ELF-1 (cell line): ENCODE measurements around the gene OTOP3.

Source experiments
- DNase-seq: peaks from one replicate; pipeline ENCODE4 v3.0.0-alpha.2; 2016; ENCODE audit warnings: low read depth, low spot score

The OTOP3 gene

GRCh38 chr17:74939534-74939933, 3.8 kb downstream of the OTOP3 start:
- no peak for DNase-seq

- DNase-seq, result no peak
Measured at GRCh38 chr17:74941128-74941725, 5.5 kb downstream of the OTOP3 start.

DNA sequence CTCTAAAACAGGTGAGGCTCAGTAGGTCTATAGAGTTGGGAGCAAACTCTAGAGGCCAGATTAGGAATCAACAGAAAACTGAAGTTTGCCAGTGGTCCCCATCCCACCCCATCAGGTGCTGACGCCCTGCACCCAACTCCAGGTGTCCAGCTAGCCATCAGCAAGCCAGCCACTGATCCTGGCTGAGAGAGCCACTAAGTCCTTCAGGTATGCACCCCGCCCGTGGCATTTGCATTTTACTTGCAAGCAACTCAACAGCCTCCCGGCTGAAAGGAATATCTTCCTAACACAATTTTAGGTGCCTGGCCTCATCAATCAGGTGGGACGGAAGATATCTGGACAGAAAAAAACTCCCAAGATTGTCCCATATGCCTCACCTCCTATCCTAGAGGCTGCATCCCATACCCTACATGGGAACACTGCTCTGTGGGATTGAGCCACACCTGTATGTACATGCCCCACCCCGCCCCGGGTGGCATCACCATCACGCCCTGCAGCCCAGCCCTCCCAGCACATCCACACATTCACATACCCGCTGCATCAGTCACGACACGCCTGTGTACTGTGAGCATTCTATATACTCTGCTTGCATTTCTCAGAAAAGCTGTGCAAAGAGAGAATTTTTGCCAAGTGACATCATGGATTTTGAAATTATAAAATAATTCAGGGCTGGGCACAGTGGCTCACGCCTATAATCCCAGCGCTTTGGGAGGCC, 8.3 kb downstream of the OTOP3 start:
- DNase-seq, result no peak

- no peak for DNase-seq
Measured at GRCh38 chr17:74945543-74945942, 9.8 kb downstream of the OTOP3 start.

- DNase-seq, result no peak
Measured at GRCh38 chr17:74946641-74947040, 10.9 kb downstream of the OTOP3 start.

GRCh38 chr17:74947041-74947754, 11.5 kb downstream of the OTOP3 start:
- no peak for DNase-seq

- no peak for DNase-seq
Measured at GRCh38 chr17:74949455-74950115, 13.9 kb downstream of the OTOP3 start.

DNA sequence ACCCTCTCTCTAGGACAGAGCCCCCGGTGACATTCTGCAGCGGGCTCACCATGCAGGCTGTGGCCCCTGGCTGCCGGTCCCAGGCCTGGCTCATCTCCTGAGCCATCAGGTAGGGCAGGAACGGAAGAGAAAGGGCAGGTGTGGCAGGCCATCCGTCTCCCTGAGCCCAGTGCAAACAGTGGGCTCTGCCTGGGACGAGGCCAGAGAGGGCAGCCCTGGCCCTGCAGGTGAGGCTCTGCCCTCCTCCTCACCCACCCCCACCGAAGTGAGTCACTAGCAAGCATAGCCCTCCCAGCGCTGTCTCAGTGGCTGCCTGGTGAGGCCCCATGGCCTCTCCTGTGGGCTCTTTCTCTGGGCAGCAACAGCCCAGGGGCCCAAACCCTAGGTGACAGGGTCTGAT, 14.5 kb downstream of the OTOP3 start:
- no peak for DNase-seq

DNA sequence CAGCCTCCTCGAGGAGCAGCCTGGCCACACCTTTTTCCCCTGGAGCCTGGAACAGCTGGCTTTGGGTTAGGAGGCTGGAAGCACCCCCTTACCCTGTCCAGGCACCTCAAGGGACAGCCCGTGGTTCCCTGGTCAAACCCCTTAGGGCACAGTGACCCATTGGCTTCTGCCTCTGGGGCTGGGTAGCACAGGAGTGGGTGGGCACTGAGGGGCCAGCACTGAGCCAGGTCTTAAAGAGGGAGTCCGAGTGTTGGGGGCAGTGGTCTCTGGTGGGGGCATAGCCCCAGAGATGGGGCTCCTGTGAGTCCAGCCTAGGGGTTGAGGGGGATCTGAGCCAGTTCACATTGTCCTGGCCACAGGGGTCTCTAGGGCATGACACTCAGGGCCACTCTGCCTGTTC, 15.4 kb downstream of the OTOP3 start:
- no peak for DNase-seq

GRCh38 chr17:74951680-74952421, 16.2 kb downstream of the OTOP3 start:
- no peak for DNase-seq

GRCh38 chr17:74952431-74953133, 16.9 kb downstream of the OTOP3 start:
- DNase-seq, result no peak

DNA sequence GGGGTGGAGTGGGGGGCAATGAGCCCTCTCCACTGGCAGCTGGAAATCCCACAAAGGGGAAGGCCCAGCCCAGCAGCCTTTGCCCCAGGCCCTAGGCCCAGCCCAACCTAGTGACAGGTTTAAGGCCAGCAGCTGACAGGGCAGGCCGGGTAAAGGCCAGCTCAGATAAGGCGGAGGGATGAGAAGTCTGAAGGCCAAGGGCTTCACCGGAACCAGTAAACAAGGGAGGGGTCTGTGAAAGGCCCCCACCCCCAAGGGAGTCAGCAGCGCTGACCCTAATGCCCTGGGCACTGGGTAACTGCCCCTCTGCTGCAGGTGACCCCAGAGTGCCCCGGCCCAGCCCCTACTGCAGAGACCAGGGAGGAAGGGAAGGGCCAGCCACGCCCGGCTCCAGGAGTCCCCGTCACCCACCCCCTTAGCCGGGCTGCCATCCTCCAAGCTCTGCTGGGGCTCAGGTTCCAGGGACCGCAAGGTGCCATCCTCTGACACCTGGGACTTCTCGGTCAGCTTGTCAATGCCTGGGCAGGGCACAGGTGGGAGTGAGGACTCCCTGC, 17.5 kb downstream of the OTOP3 start:
- DNase-seq, result no peak

DNA sequence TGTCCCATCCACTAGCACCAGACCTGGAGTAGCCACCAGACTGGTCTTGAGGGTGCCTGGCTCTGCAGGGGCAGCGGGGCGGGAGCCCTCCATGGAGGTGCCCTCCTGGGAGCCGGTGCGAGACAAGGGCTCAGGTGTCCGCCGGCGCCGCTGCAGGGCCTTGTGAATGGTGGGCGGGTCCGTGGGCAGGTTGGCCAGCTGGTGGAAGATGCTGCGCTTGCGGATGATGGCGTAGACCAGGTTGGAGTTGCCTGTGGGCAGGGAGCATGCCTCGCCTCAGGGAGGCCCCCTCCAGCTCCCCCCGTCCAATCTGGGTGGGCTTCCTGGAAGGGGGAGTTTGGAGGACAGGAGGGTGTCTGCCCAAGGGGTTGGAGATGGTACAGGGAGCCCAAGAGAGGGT, 18.4 kb downstream of the OTOP3 start:
- DNase-seq, result no peak

GRCh38 chr17:74954665-74955421, 19.1 kb downstream of the OTOP3 start:
- no peak for DNase-seq

DNA sequence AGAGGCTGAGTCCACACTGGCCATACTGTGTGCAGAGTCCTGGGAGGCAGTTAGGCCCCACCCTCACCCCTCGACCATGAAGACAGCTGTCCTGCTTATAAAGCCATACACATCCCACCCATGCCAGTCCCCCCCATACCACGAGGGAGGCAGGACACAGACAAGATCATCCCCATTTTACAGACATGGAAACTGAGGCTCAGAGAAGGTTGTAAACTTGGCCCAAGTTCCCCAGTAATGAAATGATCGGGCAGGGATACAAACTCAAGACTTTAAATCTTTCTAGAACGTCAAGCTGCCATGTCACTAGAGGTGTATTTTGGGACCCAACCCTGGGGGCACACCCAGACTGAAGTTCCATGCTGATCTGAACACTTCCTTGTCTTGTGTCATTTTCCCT, 20.4 kb downstream of the OTOP3 start:
- DNase-seq, result no peak

GRCh38 chr17:74957935-74958740, 22.4 kb downstream of the OTOP3 start:
- DNase-seq, result peak; percentile 87

DNA sequence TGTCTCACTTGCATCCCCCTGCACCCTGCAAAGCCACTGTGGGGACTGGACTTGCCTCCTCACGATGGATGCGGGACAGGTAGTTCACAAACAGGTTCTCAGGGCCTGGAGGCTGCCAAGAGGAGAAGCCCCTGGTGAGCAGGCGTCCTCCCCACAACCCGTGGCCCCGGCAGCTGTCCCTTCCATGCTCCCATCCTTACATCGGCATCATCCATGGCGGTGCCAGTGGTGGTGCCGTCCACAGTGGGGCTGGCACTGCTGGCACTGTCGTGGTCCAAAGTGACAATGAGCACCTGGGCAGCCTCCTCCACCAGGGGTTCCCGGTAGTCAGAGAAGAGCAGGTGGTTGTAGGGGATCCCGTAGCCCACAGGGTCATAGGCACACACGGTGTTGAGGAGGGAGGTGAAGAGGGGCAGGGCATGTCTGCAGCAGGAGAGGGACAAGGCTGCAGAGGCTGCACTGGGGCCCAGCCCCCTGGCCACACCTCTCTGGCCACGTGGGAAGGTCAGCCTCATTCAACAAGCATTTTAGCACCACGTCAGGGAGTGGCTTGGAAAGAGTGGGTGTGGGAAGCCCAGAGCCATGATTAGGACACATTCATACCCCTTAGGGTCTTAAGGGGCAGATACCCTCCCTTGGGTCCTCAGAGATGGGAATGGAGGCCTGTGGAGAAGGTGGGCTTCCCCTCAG, 24.3 kb downstream of the OTOP3 start:
- DNase-seq, result no peak

DNA sequence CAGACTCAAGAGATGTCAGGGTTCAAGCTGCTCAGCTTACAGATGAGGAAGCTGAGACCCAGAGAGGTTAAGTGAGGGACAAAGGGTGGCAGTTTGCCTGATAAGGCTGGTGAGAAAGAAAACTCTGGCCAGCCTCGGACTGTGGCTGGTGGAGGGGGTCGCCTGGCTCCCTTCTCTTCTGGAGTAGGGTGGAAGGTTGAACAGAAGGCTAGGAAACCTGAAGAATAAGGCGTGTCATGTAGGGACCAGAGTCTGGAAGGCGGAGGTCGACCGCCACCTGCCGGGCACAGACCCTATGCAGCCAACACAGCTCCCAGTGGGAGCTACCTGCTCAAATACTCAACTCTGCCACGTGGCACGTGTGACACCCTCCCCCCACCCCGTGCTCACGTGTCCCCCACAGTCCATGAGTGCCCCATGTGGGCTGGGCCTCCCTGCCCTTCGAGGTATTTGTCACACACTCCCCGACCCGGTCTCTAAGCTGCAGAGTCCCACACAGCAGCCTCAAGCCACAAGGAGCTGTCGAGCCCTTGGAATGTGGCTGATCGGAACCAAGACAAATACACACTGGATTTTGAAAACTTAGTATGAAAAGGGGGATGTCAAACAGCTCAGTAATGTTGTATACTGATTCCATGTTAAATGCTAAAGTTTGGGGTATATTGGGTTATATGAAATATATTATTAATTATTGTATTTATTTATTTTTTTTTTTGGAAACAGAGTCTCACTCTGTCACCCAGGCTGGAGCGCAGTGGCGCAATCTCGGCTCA, 25.1 kb downstream of the OTOP3 start:
- DNase-seq, result peak; percentile 92
